ENCODE results near the gene RHD.
"Not testable (repeated sequence)": the region's sequence is repeated elsewhere in the genome, so short reads cannot be mapped to it uniquely, and the experiment has no call there.

Gene RHD

DNA sequence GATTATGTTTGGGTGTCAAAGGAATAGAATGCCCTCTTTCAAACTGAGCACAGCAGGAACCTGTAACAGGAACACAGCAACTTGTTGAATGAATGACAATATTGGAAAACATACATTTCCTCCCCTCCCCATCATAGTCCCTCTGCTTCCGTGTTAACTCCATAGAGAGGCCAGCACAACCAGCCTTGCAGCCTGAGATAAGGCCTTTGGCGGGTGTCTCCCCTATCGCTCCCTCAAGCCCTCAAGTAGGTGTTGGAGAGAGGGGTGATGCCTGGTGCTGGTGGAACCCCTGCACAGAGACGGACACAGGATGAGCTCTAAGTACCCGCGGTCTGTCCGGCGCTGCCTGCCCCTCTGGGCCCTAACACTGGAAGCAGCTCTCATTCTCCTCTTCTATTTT lies at the start of gene RHD:
Gene RHD (plus strand): TSS at position 272 of the 400 bp plus-strand sequence. CDS start 39 bp downstream, at position 311.
- not testable (repeated sequence) for DNase-seq (ENCODE audit: low read depth in 2 of 2)

GRCh38 chr1:25222606-25223005 lies 49.7 kb upstream of the RHD start:
- DNase-seq (ENCODE audit: low read depth in 2 of 2): no peak

DNA sequence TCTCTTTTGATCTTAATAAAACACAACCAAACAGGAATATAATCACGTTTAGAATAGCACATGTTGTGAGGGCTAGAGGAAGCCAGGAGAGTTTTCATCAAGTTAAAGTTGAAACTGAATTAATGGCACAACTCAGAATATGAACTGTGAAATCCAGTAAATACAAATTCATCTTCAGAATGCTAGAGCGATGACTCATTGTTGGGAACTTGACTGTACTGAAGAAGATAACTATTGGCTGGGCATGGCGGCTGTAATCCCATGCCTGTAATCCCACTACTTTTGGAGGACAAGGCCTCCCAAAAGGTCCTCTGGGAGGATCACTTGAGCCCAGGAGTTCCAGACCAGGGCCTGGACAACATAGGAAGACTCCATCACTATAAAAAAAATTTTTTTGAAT lies 48.8 kb upstream of the RHD start:
- DNase-seq (ENCODE audit: low read depth in 2 of 2): no peak

DNA sequence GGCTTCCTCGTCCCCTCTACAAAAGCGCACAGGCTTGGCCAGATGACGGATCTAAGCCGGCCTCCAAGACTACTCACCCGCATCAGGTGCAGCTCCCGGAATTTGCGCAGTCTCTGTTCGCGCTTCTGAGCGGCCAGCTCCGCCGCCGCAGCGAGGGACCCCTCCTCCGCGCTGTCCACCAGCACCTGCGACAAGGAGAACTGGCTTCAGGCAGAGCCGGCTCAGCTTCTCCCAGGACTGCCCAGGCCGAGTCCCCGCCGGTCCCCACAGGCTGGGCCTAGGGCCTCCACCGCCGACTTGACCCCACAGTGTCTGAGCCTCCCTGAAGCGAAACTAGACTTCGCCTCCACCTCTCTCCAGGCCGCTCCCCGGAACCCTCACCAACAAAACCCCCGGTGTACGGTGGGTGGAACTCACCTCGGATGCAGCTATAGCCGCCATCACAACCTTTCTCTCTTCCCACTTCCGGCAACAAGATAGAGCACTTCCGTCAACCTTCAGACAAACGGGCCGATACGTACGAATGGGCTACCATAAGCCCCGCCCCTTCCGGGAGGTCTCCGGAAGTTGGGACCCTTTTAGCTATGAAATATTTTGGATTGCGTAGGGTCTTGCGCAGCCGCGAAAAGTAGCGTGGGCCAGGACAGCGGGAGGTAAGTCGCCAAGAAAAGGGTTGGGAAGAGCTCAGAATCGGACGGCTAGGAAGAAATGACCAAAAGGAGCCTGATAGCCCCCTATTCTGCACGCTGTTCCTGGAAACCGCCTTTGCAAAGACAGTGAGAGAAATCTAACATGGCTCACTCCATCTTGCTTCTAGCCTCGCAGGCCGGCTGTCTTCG lies 40.1 kb upstream of the RHD start, which contains the start of gene SYF2:
Gene SYF2 (minus strand): TSS at position 476 of the 839 bp plus-strand sequence. CDS start 35 bp downstream, at position 441.
- peak; percentile 77 to 84 for DNase-seq (ENCODE audit: low read depth in 2 of 2)

GRCh38 chr1:25232866-25233784 lies 39.2 kb upstream of the RHD start:
- DNase-seq (ENCODE audit: low read depth in 2 of 2): peak in 1 of 2 donors; percentile 17

DNA sequence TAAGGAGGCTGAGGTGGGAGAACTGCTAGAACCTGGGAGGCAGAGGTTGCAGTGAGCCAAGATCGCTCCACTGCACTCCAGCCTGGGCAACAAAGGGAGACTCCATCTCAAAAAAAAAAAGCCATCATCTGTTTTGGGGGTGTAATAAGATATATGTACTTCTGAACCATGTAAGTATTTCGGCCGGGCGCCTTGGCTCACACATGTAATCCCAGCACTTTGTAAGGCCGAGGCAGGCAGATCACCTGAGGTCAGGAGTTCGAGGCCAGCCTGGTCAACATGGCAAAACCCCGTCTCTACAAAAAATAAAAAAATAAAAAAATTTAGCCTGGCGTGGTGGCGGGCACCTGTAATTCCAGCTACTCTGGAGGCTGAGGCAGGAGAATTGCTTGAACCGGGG lies 36.9 kb upstream of the RHD start:
- not testable (repeated sequence) for DNase-seq (ENCODE audit: low read depth in 2 of 2)

DNA sequence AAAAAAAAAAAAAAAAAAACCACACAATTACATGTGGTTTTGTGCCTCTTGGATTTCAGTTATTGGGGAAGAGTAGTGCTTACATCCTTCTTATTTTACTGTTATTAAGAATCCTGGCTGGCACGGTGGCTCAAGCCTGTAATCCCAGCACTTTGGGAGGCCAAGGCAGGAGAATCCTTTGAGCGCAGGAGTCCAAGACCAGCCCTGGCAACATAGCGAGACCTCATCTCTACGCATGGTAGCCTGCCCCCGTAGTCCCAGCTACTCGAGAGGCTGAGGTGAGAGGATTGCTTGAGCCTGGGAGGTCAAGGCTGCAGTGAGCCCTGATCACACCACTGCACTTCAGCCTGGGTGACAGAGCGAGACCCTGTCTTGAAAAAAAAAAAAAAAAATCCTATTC lies 36.0 kb upstream of the RHD start:
- not testable (repeated sequence) for DNase-seq (ENCODE audit: low read depth in 2 of 2)

DNA sequence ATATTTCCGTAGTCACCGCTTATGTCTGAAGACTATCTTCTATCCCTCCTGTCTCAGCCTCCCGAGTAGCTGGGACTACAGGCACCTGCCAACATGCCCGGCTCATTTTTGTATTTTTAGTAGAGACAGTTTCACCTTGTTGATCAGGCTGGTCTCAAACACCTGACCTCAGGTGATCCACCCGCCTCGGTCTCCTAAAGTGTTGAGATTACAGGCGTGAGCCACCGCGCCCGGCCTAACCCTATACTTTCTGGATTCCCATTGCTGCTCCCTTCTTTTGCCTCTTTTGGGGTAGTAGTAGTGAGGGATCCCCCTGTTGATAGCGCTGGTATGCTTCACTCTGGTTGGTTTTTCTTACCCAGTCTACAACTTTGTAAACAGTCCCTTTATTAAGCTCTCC lies 34.3 kb upstream of the RHD start:
- DNase-seq (ENCODE audit: low read depth in 2 of 2): no peak

GRCh38 chr1:25239681-25240541 lies 32.4 kb upstream of the RHD start:
- DNase-seq (ENCODE audit: low read depth in 2 of 2): peak; percentile 69 to 71

DNA sequence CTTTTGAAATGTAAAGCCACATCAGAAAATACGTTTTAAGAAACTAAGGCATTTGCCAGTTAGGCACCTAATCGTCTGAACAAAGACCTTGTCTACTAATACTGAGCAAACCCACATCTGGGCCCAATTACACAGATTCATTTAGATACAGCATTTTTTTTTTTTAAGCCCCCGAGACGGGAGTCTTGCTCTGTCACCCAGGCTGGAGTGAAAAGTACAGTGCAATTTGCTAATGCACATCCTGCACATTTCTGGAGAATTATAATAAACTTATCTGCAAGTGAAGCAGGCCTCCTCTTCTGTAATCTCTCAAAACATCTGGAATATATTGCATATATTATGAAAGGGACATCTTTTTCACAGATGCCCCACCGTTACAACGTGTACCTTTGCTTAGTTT lies 28.4 kb upstream of the RHD start:
- no peak for DNase-seq (ENCODE audit: low read depth in 2 of 2)

DNA sequence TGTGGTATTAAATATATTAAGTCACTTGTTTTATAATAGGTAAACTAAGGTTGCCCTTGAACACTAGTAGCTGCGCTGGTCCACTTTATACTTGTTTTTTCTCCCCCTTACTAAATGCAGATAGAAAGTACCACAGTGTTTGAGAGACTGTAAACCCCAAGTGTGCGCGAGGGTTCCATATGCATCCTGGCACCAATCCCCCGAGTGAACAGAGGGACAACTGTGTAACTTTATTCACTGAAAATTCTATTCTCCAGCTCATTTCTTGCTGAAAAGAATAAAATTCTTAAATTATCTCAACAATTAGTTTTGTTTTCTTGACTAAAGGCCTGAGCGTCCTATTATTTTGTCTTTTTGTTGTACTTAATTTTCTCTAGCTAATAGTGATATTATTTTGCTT lies 26.9 kb upstream of the RHD start:
- DNase-seq (ENCODE audit: low read depth in 2 of 2): no peak

DNA sequence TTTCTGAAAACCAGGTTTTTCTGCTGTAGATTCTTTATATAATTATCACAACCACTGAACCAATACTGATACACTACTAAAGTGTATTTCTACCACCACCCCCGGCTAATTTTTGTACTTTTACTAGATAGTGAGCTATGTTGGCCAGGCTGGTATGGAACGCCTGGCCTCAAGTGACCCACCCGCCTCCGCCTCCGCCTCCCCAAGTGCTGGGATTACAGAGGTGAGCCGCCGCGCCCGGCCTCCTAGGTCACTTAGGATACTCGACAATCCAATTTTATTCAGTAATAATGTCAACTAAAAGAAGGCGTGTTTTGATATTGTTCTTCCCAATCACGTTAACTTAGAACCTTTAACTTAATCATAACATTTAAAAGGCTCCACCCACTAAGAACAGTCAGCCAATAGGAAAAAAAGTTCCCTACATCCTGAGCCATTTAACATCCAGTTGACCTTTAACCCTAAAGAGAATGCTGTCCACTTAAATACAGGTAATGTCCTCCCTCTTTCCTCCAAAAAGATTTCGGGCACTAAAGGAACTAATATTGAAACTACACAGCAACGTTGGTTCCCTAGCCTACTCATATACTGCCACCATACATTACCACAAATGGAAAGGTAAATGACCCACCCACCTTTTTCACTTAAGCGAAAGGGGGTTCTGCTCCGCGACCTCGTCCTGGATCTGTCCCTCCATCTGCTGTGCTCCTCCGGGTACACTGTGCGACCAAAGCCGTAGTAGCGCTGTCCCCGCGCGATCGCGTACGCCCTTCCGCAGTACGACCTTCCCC lies 26.3 kb upstream of the RHD start:
- no peak for DNase-seq (ENCODE audit: low read depth in 2 of 2)

GRCh38 chr1:25246600-25247023 lies 25.7 kb upstream of the RHD start:
- no peak for DNase-seq (ENCODE audit: low read depth in 2 of 2)

DNA sequence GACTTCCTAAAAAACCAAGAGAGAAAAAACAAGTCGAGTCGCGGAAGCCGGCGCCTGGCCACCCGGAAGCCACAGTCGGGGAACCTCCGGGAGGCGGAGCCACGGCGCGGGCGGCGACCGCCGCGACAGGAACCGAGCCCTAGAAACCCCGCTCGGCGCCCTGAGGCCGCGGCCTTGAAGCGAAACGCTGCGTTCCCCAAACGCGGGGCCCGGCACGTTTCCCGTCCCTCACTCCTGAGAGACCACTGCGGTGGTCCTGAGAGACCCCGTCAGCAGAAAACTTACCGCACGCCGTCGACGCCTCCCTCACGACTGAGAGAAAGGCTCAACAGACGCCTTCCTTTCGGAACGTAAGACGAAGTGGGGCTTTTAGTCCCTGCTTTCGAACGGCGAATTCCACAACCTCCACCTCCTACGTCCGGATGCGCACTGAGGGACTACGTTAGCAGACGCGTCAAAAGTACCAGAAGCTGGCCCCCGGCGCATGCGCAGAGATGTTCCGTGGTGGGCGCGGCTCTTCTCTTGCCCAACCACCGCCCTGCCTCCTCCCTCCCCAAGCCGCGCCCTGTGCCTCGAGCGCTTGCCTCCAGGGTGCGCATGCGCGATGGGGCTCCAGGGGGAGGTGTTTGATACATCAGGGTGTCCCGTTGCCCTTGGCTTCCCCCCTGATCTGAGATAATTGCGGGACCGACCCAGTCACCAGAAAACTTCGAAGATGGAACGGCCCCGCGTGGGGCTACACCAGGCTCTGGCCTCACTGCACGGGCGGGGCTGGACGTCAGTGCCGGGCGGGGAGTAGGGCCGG lies 25.1 kb upstream of the RHD start, which contains the start of gene RSRP1:
Gene RSRP1 (minus strand): TSS at position 431 of the 805 bp plus-strand sequence. CDS start 491 bp downstream, outside the sequence.
- DNase-seq (ENCODE audit: low read depth in 2 of 2): peak; percentile 100

DNA sequence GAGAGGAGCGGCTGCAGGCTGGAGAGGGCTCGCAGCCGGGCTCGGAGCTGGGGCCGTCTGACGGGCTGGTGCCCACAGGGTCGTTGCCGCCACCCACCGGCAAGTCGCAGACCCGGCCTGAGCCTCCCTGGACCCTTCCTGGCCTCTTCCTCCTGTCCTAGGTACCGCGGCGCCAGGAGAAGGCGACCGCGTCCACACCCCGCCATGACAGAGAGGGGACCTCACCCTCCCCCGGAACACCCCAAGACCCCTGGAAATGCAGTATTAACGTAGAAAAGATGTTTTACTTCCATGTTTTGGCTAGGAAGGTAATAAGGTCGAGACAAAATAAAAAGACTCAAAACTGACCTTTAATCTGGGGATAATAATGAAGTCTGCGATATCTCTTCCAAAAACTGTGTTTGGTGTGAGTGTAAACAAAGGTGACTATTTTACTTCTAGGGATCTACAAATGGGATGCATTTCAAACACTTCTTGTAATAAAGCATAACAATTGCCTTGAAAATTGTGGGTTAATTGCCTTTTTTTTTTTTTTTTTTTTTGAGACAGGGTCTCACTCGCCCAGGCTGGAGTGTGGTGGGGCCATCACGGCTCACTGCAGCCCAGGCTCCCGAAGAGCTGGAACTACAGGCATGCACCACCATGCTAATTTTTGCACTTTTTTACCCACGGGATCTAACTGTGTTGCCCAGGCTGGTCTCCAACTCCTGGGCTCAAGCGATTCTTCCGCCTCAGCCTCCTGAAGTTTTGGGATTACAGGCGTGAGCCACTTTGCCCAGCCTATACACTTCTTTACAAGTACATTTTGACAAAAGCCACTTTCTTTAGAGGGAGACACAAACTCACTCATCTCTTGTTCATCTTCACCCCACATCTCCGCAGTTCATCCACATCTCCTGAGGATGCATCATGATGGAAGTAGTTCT lies 24.2 kb upstream of the RHD start:
- no peak for DNase-seq (ENCODE audit: low read depth in 2 of 2)

DNA sequence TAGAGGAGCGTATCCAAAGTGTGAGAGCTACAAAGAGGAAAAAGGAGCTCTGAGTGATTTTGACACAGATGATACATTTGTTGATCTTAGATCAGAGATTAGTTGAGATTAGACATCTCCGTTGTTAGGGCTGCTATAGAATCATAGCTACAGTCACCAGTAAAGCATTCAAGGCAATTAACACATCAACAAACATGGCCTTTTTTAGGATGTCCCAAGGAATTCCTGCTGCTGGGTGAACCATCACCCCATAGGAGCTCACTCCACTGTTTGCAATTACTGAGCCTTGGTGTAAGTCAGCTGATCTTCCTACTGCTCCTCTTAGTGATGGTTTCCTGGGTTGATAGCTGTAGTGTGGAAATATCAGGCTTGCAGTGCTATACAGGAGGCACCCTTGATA lies 18.4 kb upstream of the RHD start:
- no peak for DNase-seq (ENCODE audit: low read depth in 2 of 2)

GRCh38 chr1:25255706-25256577 lies 16.4 kb upstream of the RHD start:
- DNase-seq (ENCODE audit: low read depth in 2 of 2): no peak

- DNase-seq (ENCODE audit: low read depth in 2 of 2): no peak
Measured at GRCh38 chr1:25256578-25256965, 15.7 kb upstream of the RHD start.
